ENCODE data around the gene MYH11.
A peak's percentile ranks its signal among the peaks of the same experiment; 100 is the strongest.
"Not testable (repeated sequence)": the region's sequence is repeated elsewhere in the genome, so short reads cannot be mapped to it uniquely, and the experiment has no call there.

MYH11 gene

DNA sequence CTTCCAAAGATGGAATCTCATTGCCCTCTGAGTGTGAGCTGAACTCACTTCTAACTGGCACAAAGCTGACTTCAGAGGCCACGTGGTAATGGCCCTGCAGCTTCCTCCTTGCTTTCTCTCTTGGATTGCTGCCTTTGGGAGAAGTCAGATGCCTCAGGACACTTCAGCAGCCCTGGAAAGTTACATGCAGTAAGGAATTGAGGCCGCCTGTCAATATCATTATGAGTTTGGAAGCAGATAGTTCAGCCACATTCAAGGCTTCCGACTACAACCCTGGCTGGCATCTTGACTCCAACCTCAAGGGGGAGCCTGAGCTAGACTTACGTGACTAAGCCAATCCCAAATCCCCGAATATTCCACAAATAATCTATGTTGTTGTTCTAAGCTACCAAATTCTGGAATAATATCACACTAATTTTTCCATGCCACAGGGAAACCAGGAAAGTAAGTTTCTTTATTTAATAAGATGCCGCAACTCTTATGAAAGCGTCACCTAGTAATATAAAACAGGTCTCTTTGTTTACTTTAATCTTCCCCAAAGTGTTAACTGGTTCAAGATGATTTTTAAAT lies 18.0 kb upstream of the MYH11 start:
- DNase-seq: peak; percentile 45

DNA sequence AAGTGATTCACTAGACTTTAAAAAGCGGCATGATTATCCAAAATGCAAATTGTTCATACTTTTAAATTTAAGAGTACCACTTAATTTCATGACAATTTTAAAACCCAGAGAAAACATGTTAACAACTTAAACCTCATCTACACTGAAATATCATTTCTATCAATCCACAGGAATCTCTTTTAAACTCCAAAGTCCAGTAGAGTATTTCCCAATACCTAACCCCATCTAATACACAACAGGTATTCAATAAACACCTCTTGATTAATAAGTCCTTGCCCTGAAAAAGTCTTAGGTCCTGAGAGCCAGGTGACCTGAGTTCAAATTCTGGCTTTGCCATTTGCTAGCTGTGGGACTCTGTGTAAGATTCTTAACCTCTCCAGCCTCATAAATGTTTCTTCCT lies 16.9 kb upstream of the MYH11 start:
- DNase-seq: no peak

DNA sequence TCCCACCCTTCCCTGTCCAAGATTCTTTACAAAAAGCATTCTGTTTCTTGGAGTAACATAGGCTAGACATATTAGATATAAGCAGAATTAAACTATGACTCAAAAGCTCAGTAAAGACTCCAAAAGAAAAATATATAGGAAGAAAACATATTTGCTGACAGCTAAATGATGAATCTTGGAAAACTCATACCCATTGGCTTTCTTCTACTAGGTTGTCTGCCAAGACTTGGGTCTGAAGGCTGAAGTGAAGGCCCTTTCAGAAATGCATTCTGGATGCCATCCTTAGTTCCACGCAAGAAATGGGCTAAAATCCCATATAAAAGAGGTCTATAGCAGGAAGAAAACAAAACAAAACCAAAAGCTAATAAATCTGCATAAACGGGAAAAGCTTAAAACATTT lies 16.5 kb upstream of the MYH11 start:
- no peak for DNase-seq

DNA sequence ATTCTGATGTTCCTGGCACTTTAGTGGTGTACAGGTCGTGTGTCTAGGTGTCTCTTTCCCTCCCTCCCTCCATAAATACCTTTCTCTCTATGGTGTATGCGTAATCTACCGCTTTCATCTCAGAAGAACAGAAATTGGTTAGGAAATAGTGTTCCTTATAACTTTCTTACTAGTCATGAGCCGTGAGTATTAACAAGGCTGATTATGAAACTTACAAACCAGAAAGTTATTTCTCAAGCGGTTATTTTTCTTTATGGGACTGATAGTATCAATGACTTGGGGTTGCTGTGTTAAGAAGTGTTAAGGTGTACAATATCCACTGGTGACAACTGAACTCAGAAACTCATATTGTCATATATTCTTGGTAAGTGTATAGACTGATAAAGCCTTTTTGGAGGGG lies 13.2 kb upstream of the MYH11 start:
- DNase-seq: no peak

DNA sequence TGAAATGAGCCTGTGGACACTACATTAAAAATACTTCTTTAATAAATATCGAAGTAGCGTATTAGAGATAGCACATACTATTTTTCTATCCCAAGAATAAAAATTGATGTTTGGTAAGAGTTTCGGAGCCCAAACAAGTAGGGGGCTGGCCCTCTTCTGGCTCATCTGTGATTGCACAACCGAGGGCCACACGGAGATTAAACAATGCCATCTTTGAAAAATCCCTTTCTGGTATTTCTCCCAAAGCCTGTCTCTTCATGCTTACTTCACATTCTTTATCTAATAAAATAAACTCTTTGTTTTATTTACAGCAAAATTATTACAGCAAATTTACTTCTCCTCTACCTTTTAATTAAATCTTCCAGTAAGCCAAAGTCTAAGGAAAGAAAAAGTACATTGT lies 9.6 kb upstream of the MYH11 start:
- no peak for DNase-seq

DNA sequence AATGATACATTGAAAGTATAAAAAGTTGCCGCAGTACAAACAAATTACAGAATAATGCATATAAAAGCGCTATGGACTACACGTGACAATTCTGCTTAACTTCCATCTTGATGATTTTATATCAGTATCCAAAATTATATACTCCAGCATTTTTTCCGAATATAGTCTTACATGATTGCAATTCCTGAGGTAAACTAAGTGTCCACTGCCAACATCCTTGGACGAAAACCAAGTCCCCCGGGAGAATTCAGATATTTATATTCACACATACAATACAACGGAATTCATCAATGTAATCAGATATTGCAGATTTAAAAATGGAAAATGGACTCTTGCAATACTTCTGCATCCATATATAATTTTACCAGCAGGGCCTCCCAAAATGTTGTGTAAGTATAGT lies 8.9 kb upstream of the MYH11 start:
- DNase-seq: no peak

DNA sequence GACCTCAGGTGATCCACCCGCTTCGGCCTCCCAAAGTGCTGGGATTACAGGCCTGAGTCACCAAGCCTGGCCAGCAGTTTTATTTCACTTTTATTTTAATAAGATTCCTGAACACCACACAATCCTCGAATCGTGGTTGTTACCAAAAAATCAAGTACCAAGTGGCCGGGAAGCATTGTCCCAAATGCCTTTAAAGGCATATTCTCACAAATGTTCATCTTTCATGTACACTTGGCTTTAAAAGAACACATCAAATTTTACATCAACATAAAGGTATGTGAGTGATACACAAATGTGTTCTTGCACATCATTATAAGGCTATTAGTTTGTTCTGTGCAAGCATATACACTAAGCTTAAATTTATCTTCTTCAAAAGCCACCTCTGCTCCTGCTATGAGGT lies 8.1 kb upstream of the MYH11 start:
- DNase-seq: no peak

DNA sequence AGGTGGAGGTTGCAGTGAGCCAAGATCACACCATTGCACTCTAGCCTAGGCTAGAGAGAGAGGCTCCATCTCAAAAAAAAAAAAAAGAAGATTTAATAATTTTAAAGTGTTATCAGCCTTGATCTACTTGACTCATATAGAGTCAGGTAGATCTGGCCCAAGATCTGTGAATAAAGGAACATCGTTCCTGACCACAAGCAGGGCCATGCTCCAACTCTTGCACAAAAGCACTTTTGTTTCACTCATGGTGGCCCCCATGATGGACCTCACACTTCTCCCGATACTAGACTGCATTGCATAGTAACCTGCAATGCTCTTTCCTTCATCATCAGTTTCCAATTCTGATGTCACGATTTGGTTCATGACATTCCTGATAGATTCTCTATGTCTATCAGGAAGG lies 5.2 kb upstream of the MYH11 start:
- no peak for DNase-seq

DNA sequence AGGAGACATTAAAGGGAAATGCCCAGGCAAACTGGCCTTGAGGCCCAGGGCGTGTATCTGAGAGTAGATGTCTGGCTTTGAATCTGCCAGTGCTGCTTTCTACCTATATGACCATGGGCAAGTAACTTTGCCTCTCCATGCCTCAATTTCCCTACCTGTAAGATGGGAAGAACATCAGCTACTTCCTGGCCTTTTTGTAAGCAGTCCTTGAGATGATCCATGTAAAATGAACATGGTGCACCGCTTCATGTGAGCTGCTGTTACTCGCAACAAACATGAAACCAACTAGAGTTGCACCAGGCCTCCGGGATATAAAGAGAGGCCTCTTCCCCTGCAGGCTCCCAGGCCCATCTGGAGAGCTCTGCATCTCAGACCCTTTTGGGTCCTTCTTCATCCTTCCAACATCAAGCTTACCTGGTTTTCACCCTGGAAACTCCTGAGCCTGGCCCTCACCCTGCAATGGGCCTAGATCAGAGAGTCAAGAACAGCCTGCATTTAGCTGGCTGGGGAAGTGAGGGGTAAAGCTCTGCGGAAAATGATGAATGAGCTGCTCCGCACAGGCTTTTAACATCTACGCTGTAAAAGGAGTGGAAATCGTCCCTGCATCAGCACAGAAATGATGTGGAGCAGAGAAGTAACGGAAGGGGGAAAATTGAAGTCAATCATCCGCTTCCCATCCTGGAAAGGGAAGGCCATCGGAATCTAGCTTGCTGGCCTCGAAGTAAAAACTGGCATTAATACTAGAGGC lies 2.3 kb upstream of the MYH11 start:
- DNase-seq: no peak

DNA sequence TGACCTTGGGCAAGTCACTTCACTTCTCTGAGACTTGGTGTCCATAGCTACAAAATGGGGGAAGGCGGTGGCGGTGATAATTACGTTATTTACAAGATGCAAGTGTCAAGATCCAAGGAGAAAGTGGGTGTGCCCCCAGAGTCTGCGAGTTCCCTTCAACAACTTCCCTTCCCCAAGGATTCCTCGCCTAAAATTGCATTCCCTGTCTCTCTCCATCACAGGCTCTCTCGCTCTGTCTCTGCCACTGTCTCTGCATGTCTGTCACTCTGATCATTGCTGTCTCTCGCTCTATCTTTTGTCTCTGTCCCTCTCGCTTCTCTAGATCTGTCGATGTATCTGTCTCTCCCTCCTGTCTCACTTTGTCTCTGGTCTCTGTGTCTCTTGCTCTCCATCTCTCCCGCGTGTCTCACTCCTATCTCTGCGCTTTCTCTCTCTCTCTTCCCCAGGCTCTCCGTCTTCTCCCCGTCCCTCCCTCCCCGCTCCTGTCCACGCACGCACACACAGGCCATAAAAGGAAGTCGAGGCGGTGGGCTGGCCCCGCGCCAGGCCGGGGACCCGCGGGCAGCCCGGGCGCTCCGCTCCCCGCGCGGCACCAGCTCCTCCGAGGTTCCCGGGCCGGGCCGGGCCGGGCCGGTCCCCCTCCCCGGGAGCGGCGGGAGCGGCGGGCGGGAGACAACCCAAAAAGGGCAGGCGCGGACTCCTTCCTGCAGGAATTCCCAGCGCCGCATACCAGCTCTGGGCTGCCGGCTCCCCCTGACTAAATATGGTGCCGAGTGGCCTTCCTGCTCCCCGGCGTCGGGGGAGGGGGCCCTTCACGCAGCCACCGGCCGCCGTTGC lies 1.1 kb upstream of the MYH11 start:
- DNase-seq: no peak

DNA sequence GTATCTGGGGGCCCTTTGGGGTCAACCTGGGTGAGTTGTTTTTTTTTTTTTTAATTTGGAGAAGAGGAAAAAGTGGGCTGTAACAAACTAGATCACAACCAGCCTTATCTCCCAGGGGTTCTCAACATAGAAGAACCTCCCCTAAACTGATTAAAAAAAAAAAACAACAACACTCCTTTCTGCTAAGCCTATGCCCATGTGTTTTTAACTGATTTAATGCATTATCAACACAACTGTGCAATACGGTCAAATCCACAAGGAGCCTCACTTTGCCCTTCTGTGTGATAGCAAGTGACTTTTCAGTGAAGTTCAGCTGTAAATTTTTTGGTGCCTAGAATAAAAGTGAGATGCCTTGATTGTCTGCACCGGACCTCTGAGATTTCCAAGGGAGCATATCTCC lies 646 bp downstream of the MYH11 start:
- no peak for DNase-seq

DNA sequence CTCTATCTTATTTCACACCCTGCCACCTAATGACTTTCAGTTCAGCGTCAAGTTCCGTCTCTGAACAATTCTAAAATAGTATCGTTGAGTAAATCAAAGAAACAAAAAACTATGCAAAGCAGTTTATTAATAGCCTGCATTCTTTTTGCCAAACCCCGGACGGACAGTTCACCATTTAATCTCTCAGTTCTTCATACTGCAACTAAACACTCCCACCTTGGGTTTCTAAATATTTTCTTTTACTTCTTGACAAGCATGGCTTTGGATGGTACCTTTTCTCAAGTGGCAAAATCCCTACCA lies 1.2 kb downstream of the MYH11 start:
- DNase-seq: no peak

DNA sequence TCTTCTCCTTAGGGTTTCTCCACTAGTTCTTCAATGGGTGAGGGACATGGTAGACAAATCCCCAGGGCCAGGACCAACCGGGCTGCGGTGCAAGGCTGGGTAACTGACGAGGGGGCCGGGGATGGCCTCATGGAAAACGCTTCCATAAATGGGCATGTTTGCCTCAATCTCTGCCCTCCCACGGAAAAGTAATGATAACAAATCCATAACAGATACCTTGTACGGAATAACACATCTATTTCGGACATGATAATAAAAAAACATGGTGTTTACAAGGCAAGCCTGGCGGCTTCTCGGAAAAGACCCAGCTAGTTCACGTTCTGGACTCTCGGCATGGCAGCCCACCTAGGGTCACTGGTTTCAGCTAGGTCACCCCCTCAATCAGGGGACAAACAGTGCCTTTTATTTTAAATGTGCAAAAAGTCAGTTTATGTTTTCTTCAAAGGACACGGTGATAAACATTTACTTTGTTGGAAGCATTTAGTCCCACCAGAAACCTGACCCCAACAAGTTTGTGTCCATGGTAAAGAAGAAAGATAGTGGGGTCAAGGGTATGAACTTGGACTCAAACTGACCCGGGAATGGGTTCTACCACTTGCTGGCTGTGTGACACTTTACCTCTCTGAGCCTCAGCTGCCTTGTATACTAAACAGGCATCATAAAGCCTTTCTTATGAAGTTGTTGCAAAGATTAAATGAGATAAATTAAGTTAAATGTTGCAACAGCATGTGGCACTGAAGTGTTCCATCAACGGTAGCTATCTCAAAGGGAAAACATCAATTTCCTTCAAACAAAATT lies 1.7 kb downstream of the MYH11 start:
- DNase-seq: no peak

DNA sequence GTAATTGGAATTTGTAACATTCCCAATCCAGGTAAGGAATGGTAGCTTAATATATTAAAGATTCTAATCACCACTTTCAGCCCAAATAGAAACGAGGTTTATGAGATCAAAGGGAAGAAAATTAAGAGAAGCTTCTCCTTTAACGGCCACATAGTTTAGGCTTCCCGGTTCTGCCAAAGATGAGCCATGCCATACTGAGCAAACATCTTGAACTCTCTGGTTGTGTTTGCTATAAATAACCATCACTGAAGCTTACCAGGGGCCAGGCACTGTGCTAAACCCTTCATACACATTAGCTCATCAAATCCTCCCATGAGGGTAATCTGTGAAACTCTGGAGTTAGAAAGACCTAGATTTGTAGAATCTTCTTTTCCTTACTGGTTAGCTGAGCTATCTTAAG lies 2.8 kb downstream of the MYH11 start:
- DNase-seq: no peak

DNA sequence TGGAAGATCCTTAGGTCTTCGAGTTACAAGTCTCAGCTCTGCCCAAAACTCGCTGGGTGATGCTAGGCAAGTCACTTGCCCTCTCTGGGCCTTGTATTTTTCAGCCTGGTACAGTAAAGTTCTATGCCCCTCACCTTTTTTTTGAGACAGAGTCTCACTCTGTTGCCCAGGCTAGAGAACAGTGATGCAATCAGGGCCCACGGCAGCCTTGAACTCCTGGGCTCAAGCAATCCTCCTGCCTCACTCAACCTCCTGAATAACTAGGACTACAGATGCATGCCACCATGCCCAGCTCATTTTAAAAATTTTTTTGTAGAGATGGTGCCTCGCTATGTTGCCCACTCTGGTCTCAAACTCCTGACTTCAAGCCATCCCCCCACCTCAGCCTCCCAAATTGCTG lies 3.8 kb downstream of the MYH11 start:
- no peak for DNase-seq

DNA sequence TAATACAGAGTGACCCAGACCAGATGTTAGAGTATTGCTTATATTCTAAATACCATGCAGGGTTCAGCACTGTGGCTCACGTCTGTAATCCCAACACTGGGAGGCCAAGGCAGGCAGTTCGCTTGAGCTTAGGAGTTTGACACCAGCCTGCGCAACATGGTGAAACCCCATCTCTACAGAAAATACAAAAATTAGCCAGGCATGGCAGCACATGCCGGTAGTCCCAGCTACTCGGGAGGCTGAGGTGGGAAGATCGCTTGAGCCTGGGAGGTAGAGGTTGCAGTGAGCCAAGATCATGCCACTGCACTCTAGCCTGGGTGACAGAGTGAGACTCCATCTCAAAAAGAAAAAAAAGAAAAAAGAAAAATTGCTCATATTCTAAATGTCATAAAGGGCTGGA lies 6.3 kb downstream of the MYH11 start:
- DNase-seq: not testable (repeated sequence)

DNA sequence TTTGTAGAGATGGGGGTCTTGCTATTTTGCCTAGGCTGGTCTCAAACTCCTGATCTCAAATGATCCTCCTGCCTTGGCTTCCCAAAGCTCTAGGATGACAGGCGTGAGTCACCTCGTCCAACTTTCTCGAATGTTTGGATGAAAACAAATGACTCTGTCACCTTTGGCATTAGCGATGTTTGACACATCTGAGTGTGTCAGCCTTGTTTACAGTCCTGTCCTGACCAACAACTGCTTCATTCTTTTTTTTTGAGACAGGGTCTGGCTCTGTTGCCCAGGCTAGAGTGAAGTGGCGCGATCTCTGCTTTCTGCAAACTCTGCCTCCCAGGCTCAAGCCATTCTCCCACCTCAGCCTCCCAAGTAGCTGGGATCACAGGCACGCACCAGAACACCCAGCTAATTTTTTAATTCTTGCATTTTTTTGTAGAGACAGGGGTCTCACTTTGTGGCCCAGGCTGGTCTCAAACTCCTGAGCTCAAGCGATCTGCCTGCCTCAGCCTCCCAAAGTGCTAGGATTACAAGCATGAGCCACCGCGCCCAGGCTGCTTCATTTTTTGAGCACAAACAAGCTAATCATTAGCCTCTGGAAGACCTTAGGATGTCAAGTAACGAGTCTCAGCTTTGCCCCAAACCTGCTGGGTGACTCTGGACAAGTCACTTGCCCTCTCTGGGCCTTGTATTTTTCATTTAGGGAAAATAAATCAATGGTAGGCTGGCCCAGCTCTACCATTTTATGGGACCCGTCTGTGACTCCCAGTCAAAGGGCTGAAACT lies 7.4 kb downstream of the MYH11 start:
- no peak for DNase-seq

DNA sequence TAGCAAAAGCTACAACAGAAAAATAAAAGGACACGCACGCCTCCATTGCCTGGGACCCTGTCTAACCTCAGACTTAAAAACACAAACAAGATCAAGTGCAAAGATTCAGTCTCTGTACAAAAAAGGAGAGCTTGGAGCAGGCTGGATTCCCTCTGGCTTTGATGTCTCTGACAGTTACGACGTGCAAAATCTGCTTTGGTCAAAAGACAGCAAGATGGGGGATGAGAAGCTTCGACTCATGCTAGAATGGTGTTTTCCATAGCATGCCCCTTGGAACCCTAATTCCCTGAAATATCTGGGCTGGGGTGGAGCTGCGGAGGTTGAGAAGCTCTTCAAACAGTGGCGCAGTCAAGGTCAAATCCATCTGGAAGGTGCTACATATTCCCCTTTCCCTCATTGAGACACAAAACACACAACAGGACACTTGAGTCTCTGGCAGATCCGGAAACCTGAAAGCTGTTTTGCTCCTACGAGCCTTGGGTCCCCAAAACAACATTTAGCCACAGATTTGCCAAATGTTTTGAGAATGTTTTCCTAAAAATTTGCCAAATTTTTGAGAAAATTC lies 9.1 kb downstream of the MYH11 start:
- DNase-seq: no peak

DNA sequence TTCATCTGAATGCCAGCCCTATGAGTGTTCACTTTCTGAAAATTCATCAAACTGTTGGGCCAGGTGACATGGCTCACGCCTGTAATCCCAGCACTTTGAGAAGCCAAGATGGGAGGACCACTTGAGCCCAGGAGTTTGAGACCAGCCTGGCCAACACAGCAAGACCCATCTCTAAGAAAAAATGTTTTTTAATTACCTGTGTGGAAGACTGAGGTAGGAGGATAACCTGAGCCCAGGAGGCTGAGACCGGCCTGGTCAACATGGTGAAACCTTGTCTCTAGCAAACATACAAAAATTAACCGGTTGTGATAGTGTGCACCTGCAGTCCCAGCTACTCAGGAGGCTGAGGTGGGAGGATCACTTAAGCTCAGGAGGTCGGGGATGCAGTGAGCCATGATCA lies 10.3 kb downstream of the MYH11 start:
- DNase-seq: no peak

DNA sequence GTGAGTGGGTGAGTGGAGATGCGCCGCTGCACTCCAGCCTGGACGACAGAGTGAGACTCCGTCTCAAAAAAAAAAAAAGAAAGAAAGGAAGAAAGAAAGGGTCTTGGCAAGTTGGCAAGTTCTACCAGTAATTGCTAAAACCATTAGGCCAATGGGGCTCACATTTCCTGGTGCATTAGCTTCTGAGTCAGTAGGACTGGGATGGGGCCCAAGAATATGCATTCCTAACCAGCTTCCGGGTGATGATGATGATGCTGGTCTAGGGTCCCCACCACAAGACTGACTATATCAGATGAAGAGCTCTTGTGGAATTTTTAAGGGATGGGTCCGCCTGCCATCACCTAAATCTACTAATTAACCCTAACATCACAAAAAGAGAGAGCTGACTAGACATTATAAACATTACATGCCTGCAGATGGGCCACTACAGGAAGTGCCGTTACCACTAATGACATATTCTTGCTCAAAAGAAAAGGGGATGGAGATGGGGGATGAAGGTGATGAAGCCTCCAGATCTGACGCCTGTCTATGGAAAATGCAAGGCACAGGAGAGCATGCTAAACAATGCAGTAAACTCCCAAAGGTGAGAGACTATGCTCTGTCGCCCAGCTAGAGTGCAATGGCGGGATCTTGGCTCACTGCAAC lies 13.1 kb downstream of the MYH11 start:
- no peak for DNase-seq

DNA sequence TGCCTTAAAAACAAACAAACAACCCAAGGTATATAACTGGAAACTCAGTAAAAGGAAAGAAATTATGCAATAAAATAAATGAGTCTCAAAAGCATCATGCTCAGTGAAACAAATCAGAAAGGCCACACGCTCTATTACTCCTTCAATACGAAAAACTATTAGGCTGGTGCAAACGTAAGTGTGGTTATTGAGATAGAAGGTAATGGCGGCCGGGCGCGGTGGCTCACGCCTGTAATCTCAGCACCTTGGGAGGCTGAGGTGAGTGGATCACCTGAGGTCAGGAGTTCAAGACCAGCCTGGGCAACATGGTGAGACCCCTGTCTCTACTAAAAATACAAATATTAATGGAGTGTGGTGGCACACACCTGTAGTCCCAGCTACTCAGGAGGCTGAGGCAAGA lies 17.6 kb downstream of the MYH11 start:
- not testable (repeated sequence) for DNase-seq

DNA sequence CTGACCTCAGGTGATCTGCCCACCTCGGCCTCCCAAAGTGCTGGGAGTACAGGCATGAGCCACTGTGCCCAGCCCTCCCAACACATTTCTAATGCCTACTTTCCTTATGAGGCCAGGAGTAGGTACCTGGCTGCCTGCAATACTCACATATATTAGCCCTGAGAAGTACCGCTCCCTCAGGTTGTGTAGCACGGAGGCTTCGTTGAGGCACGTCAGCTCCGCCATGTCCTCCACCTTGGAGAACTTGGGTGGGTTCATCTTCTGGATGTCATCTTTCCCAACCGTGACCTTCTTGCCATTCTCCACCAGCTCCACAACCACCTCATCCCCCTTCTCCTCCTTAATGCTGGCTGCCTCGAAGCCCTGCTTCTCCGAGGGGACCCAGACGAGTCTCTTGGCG lies 19.1 kb downstream of the MYH11 start:
- no peak for DNase-seq
